ENCODE measurements around the gene KLF5. TPM values are rescaled to one million over a fixed set of nuclear protein-coding genes. Genes with fewer than 3 reads are reported as not detected.

The KLF5 gene
- total and polyA plus RNA-seq, 10 of the 15 experiments (the other 5 are each of a cell fraction or from before 2014, with no cell fraction given): 0.43 to 5.2 (median 1.0) TPM

GRCh38 chr13:73109288-73109899 lies 50.6 kb downstream of the KLF5 start (continued):
- no peak for TF ChIP-seq ZBTB40 (IDR thresholded peaks at IDR 0.05; ENCODE audit: borderline replicate concordance)
- no peak for TF ChIP-seq ESRRA (IDR thresholded peaks at IDR 0.05; ENCODE audit: low read length)
- TF ChIP-seq BRCA1 (IDR thresholded peaks at IDR 0.05; ENCODE audit: low read depth, low read length): no peak
- TF ChIP-seq ELK1 (IDR thresholded peaks at IDR 0.05; ENCODE audit: low read depth, low read length): no peak

- no peak overlapping the region for H3K27ac ChIP-seq (ENCODE audit: control insufficient read depth, insufficient read depth)
- H3K4me3 ChIP-seq: no peak overlapping the region
- H3K27me3 ChIP-seq (replicated peaks in 1 of 2; ENCODE audit: control insufficient read depth in 2 of 2, insufficient read depth in 2 of 2, low read length in 1 of 2): no peaks in the 10 kb centered on the region
- BruUV-seq (replicated peaks): no TSS peak
- DNase-seq (ENCODE audit: low read depth, low spot score): no peak
- H3K9ac ChIP-seq (ENCODE audit: control insufficient read depth, insufficient read depth, low read length): no peak overlapping the region
- no peak overlapping the region for H2AFZ ChIP-seq (ENCODE audit: control insufficient read depth, low read depth, low read length)
- ATAC-seq: no peak
- intact Hi-C loops (cut with micrococcal nuclease; ENCODE audit: unreplicated experiment) (no loop called here), in situ Hi-C loops (cut with MboI) (no loop called here)
- ChIA-PET RAD21 (ENCODE audit: unreplicated experiment) (no interaction called here), CTCF (no interaction called here), SMC1A (ENCODE audit: uncharacterized antibody, unreplicated experiment) (no interaction called here), POLR2A (no interaction called here)
- H4K20me1 ChIP-seq (ENCODE audit: control insufficient read depth, insufficient read depth): no peaks in the 10 kb centered on the region
- H3K79me2 ChIP-seq (ENCODE audit: control insufficient read depth, insufficient read depth, low read length): no peaks in the 10 kb centered on the region
- no peaks in the 10 kb centered on the region for H3K4me1 ChIP-seq (ENCODE audit: control insufficient read depth, insufficient read depth, low read length)
- H3K9me3 ChIP-seq (replicated peaks; ENCODE audit: control insufficient read depth, insufficient read depth, low read length): no peaks in the 10 kb centered on the region
- H3K4me2 ChIP-seq (ENCODE audit: control insufficient read depth, insufficient read depth): no peak overlapping the region
- H3K36me3 ChIP-seq (ENCODE audit: control insufficient read depth in 2 of 2, insufficient read depth in 2 of 2, low read length in 1 of 2): no peaks in the 10 kb centered on the region
- no peak for FAIRE-seq
- WGBS (ENCODE audit: insufficient coverage, insufficient replicate concordance, low lambda C conversion rate, missing lambda C conversion rate): 10% methylated on average over 3 of the region's 3 CpGs
- TF ChIP-seq YY1 (IDR thresholded peaks at IDR 0.05; ENCODE audit: low read depth, low read length): no peak
- no peak for TF ChIP-seq CBX5 (IDR thresholded peaks at IDR 0.05; ENCODE audit: low read depth)
- TF ChIP-seq BCLAF1 (IDR thresholded peaks at IDR 0.05): no peak
- no peak for TF ChIP-seq E4F1 (IDR thresholded peaks at IDR 0.05; ENCODE audit: borderline replicate concordance, partially characterized antibody)
- no peak for TF ChIP-seq SREBF2 (IDR thresholded peaks at IDR 0.05; ENCODE audit: low read length)
- TF ChIP-seq PBX3 (IDR thresholded peaks at IDR 0.05; ENCODE audit: insufficient replicate concordance, low read depth, low read length): no peak
Observed at GRCh38 chr13:73109969-73110368, 51.2 kb downstream of the KLF5 start.

Data from GM12878 (cell line).